A673 (cell line): ENCODE results near the gene TUT1.

Experiments used
- EZH2 ChIP-seq: fragments of 200-600 bp; sonication (generic); IDR thresholded peaks from 2 replicates; pipeline ENCODE4 v1.6.1; 2017; ENCODE audit warnings: borderline replicate concordance, low read depth, mild to moderate bottlenecking, mixed read lengths, antibody characterized with exemption, low read length; ENCODE audit not compliant: poor library complexity, severe bottlenecking
- TF ChIP-seq, protein P1 (sequence below): fragments of 300-800, 200-600 bp; sonication (generic); conservative IDR thresholded peaks from 2 replicates; pipeline ENCODE4 v1.5.1; 2017; ENCODE audit warnings: low read depth, mild to moderate bottlenecking, antibody characterized with exemption, low read length, moderate library complexity, mixed read lengths

DNA sequence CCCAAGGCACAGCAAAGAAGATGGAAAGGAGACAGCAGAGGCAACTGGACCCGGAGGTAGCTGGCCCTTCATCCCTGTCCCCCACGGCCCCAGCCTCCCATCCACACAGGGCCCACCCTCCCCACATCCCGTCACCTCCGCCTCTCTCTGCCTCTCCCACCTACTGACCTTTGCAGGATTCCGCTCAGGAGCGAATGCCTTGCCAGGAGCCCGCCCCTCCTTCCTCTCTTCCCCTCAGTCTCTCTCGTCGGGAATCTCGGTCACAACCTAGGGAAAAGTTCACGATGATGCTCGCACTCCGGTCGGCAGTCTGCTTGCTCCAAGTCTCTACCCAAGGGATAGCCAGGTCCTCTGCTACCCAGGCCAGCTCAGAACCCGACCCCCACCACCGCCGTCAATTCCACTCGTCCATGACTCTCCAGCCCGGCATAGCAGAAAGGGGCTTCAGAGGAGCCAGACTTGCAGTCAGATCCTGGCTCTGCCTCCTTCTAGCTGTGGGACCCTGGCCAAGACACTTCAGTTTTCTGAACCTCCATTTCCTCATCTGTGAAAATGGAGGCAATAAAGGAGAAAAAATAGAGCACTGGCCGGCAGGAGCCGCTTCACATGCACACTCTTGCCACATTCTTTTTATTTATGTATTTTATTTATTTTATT is 54.9 kb downstream of the TUT1 start:
- TF ChIP-seq, protein P1, sequence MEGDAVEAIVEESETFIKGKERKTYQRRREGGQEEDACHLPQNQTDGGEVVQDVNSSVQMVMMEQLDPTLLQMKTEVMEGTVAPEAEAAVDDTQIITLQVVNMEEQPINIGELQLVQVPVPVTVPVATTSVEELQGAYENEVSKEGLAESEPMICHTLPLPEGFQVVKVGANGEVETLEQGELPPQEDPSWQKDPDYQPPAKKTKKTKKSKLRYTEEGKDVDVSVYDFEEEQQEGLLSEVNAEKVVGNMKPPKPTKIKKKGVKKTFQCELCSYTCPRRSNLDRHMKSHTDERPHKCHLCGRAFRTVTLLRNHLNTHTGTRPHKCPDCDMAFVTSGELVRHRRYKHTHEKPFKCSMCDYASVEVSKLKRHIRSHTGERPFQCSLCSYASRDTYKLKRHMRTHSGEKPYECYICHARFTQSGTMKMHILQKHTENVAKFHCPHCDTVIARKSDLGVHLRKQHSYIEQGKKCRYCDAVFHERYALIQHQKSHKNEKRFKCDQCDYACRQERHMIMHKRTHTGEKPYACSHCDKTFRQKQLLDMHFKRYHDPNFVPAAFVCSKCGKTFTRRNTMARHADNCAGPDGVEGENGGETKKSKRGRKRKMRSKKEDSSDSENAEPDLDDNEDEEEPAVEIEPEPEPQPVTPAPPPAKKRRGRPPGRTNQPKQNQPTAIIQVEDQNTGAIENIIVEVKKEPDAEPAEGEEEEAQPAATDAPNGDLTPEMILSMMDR, result no peak
- TF ChIP-seq EZH2, result no peak
